ENCODE data around the gene LSP1.

The LSP1 gene

GRCh38 chr11:1920128-1920908, 67.4 kb downstream of the LSP1 start:
- DNase-seq: no peak

- DNase-seq: no peak
These were observed 68.2 kb downstream of the LSP1 start for GRCh38 chr11:1920909-1921573.

DNA sequence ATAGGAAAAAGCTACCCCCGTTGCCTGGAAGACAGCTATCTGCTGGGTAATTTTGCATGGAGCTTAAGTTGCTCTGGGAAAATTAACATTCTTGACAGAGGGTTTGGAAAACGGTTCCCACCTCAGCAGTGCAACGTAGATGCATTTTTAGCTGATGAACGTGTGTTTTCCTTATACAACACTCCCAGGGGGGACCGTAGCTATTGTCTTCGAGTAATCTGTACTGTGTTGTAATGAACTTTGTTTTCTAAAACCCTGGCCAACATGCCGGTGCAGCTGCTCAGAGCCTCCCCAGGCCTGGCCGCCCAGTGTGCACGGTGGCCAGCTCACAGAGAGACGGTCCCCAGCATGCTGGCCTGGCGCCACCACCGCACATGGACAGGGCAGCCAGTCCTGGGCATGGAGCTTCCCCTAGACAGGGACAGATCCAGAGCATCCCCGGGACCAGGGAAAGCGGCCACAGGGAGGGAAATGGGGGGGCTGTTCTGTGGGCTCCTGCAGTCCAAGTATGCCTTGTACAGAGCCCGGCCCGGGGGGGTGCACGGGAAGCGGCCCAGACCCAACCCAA, 68.8 kb downstream of the LSP1 start:
- DNase-seq: no peak

- no peak for DNase-seq
These were observed 69.7 kb downstream of the LSP1 start for GRCh38 chr11:1922481-1923081.

GRCh38 chr11:1923201-1923956, 70.5 kb downstream of the LSP1 start:
- DNase-seq: no peak

DNA sequence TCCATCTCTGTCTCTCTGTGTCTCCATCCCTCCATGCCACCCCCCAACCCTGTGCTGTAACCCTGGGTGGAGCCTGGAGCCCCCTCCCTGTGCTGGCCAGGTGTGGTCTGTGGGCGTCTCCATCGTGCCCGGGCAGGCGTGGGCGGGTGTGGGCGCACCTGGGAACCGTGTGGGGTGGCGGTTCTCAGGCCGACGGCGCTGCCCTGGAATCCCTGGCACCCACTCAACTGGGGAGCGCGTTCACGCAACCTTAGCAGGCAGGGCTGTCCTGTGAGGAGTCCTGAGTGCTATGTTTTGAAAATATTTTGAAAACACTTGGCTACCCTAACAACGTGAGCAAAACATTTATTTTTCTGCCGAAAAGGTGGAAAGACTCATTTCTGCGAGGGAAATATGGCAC, 71.3 kb downstream of the LSP1 start:
- no peak for DNase-seq

DNA sequence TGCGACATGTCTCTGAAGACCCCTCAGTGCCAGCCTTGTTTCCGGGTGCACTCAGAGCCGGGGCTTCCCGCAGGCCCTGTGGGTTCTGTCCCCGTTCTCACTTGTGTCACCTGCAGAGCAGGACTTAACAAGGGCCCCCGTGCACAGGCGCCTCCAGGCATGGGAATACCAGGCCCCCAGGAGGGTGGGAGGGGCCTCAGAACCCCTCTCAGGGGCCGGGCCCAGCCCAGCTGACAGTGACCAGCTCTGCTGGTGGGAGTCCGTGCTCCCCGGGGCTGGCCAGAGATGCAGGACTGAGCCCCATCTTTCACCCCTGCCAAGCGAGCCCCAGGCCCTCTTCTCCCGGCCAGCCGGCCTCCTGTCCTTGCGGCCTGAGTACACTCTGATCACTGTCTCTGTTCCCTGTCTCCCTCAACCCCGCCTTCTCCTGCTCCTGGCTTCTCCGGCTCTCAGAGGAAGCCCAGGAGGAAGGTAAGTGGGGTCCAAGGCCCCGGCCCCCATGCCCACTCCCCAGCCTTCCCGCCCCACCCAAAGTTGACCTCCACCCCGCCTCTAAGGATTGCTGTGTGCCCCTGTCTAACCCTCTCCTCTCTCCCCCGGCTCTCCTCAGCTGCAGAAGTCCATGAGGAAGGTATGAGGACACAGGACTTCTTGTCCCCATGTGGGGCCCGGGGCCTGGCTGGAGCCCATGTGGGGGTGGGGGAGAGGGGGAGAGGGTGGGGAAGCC, 71.9 kb downstream of the LSP1 start:
- DNase-seq: no peak

DNA sequence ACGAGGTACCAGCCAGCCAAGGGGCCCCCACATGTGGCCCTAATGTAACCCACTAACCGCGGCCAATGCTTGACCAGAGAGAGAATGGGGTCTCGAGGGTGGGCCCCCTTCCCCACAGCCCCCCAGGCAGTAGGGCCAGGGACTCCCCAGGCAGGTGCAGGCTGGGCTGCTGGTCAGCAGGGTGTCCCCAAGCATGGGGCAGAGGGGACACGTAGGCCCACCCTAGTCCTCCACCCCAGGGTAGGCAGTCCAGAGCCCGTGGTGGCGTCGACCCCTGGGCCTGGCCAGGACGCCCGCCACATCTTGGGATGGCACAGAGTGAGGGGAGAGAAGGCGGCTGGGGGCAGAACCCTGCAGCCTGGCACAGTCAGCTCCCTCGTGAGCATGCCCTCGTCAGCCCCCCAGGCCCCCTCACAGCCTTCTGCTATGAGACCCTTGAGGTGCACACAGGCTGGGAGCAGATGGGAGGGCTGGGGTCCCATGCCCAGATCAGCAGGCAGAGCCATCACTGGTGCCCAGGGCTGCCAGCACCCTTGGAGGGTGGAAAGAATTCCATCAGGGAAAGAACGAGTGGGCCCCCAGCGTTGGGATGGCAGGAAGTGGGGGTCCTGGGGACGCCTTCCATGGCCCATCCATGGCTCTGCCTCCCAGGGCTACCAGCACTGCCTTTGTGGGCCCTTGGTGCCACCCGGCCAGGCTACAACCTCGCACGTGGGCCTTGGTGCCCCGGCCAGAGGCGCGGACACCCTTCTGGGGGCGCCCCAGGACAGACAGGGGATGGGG, 72.7 kb downstream of the LSP1 start:
- DNase-seq: no peak

DNA sequence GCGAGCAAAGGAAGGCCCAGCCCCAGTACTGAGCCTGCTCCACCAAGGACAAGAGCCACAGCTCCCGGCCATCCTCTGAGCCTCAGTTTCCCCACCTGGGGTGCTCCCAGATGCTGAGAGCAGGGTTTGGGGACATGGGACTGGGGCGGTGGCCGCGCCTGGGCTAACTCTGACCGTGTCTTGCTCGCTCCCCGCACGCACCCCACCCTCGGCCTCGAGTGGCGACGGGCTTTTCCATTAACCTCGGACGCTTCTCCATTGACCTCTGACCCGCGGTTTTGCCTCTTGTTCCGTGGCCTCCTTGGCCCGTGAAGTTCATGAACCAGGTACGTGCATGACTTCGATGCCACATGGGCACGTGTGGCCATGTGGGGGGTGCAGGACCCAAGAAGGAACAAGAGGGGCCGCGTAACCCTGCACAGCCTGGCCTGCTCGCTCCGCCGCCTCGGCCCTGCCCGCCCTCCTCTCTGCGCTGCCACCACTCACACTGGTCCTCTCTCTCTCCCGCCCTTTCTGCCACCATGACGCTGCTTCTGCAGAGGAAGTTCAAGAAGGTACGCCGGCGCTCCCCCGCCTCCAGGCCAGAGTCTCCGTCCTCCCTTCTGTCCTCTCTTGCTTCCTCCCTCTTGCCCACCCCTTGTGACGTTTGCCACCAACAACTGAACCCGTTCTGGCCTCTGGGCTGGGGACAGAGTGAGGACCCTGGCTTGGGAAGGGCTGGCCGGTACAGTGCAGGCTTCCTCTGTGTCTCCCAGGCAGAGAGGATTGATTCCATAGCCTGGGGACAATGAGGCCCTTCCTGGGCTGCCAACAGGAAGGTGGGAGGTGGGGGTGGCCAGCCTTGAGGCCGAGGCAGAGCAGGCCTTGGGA, 73.5 kb downstream of the LSP1 start:
- DNase-seq: no peak

GRCh38 chr11:1927026-1927847, 74.4 kb downstream of the LSP1 start:
- no peak for DNase-seq

GRCh38 chr11:1927848-1928469, 75.1 kb downstream of the LSP1 start:
- DNase-seq: no peak

DNA sequence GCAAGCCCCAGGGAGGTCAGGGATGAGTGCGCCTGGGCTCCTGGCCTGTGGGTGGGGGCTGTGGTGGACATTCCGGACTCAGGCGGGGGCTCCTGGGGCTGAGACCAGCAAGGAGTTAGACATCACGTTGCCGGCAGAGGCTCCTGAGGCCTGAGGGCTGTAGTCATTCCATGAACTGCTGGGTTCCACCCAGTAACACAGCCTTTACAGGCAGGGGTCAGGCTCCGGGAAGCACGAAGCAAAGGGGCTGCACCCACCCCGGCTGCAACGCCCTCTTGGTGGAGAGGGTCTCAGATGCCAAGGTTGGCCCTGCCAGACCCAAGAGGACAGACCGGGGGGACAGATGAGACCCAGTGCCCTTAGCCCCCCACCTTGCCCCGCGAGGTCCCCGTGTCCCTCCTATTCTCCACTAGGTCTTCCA, 75.6 kb downstream of the LSP1 start:
- no peak for DNase-seq

DNA sequence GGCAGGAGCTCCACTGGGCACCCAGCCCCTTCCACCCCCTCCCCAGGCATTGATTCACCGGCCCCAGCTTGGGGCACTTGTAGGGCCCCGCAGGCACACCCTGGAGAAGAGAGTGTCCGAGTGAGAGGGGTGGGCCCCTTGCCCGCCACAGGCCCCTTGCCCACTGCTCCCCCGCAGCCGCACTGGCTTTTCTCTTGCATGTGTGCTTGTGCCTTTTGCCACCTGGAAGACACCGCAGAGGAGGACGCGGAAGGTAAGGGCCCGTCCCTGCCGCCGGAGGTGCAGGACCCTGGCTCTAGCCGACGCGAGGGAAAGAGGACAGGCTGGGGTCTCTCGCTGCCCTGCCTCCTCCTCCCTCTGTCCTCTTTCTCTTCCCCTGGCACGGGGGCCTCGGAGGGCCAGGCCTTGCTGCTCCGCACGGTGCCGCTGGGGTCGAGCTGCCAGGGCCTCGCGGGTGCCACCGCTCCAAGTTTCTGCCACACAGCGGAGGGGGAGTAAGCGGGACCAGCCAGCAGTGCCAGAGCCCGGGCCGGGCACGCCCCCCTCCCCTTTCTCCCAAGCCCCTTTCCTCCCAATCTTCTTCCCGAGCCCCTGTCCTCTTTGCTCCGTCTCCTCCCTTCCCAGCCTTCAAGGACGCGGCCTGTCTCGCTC, 76.1 kb downstream of the LSP1 start:
- DNase-seq: no peak

GRCh38 chr11:1929621-1930461, 77.0 kb downstream of the LSP1 start:
- no peak for DNase-seq

GRCh38 chr11:1930462-1930830, 77.6 kb downstream of the LSP1 start:
- DNase-seq: no peak

- DNase-seq: no peak
These were observed 78.6 kb downstream of the LSP1 start for GRCh38 chr11:1931341-1932104.

DNA sequence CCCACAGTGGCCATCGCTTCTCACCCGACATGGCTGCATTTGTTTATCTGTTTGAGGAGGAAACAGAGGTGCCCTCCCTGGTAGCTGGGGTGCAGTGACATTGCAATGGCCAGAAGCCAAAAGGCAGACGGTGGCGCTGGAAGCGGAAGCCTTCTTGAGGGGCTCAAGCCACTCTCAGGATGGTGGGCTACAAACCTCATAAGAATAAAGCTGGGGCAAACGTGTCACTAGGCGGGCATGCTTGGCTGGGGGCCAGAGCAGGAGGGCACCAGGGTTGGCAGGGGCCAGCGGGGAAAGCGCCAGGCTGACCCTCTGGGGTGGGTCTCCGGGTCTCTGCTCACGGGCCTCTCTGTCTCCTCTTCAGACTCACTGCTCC, 79.2 kb downstream of the LSP1 start:
- no peak for DNase-seq

Measured in activated CD4-positive, alpha-beta T cell treated with anti-CD3 and anti-CD28 coated beads, Interleukin-2, amount 50 U/mL, for 48 hours (primary cell).